DLD1 (cell line): ENCODE measurements around the gene SRRM5.
"Not testable (repeated sequence)": the region's sequence is repeated elsewhere in the genome, so short reads cannot be mapped to it uniquely, and the experiment has no call there.

Experiments
- in situ Hi-C: cut with HindIII; loops from 2 replicates; pipeline ENCODE4 v1.10.0; 2017; ENCODE audit warnings: low sequenced_read_pairs

SRRM5 gene

GRCh38 chr19:43611788-43612187 lies at the start of gene SRRM5:
Gene SRRM5 (plus strand): TSS chr19:43612088. CDS start chr19:43612122, 34 bp downstream.
- in situ Hi-C loops = no loop called here

DNA sequence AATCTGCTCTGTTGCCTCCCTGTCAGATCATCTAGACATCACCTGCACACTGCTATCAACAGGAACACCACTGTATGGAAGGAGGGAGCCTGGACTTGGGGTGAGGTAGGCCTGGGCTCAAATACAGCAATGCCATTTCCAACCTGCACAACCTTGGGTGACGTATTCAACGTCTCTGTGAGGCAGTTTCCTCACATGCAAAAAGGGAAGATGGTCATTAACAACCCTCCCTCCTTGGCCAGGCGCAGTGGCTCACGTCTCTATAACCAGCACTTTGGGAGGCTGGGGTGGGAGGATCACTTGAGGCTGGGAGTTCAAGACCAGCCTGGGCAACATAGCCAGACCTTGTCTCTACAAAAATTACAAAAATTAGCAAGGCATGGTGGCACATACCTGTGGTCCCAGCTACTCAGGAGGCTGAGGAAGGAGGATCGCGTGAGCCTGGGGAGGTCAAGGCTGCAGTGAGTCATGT lies 49.6 kb upstream of the SRRM5 start:
- in situ Hi-C loops = no loop called here

DNA sequence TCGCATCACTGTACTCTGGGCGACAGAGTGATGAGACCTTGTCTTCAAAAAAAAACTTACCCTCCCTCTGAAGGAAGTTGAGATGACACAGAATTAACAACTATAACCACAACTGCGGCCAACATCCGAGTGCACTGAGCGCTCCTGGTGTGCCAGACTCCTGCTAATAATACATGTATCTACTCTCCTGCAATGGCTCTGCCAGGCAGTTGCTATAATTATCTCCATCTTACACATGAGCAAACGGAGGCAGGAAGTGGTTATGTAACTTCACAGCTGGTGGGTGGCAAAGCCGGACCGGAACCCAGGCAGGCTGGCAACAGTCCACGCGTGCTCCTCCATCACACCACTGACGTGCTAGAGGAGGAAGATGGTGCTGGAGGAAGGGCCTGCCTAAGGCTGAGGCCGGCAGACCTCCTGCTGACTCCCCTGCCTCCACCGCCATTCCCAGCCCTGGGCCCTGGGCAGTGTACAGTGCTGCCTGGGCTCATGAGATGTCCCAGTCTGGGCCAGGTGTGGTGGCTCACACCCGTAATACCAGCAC lies 49.1 kb upstream of the SRRM5 start:
- in situ Hi-C loops = no loop called here

GRCh38 chr19:43563816-43564457 lies 48.0 kb upstream of the SRRM5 start:
- in situ Hi-C loops = no loop called here

- in situ Hi-C loops = no loop called here
Observed at GRCh38 chr19:43564800-43565199, 47.1 kb upstream of the SRRM5 start.

GRCh38 chr19:43569657-43570056 lies 42.2 kb upstream of the SRRM5 start:
- in situ Hi-C loops = no loop called here

- in situ Hi-C loops = no loop called here
Observed at GRCh38 chr19:43570174-43570791, 41.6 kb upstream of the SRRM5 start.

DNA sequence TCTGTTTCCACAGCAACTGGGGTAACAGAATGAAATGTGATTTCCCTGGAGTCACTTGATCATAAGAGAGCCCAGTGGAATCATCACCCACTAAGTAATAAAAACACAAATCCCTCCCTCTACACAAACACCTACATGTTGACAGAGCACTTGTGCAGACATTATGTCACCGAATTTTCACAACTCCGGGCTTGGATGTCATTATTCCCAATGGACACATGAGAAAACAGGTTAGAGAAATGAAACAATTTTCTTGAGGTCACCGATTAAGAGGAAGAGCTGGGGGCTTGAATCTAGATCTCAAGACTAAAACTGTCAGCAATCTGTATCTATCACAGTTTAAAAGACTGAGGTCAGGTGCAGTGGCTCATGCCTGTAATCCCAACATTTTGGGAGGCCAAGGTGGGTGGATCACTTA lies 39.7 kb upstream of the SRRM5 start:
- in situ Hi-C loops = no loop called here

DNA sequence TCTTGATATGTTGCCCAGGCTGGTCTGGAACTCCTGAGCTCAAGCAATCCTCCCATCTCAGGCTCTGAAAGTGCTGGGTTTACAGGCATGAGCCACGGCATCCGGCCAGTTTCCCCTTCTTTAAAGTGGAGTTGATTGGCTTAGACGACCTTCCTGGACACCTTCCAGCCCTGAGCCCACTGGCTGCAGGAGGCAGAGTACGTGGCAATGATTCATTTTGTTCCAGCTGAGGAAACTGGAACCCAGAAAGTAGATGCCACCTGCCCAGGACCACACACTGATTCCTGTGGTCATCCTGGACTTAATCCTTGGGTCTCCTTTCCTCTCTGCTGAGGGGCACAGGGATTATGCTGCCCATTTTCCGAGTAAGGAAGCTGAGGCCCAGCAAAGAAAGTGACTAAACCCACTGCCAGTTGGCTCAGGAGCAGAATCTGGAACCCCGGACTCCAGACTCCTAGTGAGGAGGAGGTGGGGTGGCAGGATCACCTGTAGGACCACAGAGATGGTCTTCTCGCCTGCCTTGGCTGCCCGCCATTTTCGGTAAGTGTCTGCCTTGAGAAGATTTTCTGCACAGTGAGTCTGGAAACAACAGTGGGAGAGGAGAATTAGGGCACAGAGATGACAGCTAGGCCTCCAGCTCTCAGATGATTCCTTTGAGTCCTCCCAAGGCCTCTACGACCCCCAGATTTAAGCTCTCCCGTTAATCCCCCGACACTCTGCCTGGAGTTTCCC lies 37.3 kb upstream of the SRRM5 start:
- in situ Hi-C loops = no loop called here

DNA sequence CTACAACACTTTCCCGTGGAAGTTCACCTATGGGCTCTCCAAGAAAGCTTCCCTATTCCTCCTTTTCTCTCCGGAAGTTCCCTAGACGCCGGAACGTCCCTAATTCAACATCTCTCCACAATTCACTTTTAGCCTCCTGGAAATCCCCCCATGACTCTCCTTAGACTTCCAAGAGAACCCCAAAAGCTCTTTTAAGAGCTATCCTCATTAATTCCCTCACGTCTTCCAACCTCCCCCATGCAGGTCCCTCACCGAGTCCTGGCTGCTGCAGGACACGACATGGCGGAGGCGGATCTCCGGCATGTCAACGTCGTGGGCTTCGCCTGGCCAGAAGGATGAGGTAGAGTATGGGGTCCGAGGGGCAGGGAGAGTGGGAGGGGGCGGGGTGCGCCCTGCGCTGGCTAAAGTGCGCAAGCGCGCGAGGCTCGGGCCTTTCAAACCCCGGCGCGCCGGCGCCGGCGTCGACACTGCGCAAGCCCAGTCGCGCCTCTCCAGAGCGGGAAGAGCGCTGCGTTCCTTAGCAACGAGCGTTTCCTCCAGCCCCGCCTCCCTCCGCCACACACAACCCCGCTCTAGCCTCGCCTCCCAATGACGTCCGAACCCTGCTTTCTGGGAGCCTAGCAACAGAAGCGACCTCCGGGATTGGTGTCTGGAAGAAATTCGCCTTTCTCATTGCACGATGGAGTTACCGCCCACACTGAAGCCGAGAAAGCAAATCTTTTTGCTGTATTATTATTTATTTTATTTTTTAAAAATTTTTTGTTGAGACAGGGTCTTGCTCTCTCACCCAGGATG lies 36.5 kb upstream of the SRRM5 start, which contains the start of the genes PINLYP and XRCC1:
TSS of gene PINLYP (plus strand) at position 646 of the 795 bp plus-strand sequence. CDS start 1,391 bp downstream, outside the sequence.
TSS of gene XRCC1 (minus strand) at position 372 of the 795 bp plus-strand sequence. CDS start at position 303, 69 bp downstream.
- in situ Hi-C loops = no loop called here

GRCh38 chr19:43575955-43576878 lies 35.7 kb upstream of the SRRM5 start:
- in situ Hi-C loops = no loop called here

DNA sequence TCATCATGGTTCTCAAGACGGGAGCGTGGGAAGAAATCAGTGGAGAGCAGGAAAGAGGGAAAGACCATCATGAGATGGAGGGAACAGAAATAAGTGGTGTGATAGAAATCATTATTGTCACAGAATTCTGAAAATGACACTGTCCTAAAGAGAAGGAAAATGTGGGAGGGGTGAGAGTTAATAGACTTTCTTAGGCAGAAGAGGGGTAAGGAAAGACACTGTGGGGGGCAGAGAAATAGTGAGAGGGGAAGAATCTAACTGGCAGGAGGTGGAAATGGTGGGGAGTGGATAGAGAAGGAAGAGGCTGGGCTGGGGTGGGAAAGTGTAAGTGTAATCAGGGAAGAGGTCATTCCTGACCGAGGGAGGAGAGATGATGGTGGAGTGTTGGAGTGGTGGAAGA lies 33.1 kb upstream of the SRRM5 start:
- in situ Hi-C loops = no loop called here

GRCh38 chr19:43581467-43581866 lies 30.4 kb upstream of the SRRM5 start:
- in situ Hi-C loops = no loop called here

DNA sequence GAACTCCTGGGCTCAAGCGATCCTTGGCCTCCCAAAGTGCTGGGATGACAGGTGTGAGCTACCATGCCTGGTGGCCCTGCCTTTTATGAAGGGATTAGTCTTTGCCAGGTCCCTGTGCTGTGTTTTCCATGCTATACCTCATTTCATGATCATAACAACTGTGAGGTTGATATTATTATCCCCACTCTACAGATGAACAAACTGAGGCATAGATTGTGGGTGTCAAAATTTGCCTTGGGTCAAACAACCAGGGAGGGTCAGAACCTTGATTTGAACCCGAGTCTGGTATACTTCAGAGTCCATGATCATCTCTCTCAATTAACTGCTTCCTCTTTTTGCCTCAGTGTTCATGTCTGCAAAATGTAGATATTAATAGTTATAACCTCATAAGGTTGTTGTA lies 29.4 kb upstream of the SRRM5 start:
- in situ Hi-C loops = no loop called here

DNA sequence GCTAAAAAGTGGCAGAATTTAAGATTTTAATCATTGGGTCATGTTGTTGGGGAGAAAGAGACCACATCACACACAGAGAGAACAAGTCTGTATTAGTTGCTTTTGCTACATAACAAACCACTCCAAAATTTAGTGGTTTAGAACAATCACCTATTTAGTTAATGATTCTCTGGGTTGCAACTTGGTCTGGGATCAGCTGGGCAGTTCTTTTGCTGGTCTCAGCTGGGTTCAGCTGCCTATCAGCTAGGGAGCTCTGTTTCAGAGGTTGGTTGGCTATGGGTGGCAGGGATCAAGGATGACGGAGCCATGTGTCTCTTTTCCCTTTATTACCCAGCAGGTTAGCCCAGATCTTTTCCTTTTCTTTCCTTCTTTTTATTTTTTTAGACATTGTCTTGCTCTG lies 27.4 kb upstream of the SRRM5 start:
- in situ Hi-C loops = no loop called here

DNA sequence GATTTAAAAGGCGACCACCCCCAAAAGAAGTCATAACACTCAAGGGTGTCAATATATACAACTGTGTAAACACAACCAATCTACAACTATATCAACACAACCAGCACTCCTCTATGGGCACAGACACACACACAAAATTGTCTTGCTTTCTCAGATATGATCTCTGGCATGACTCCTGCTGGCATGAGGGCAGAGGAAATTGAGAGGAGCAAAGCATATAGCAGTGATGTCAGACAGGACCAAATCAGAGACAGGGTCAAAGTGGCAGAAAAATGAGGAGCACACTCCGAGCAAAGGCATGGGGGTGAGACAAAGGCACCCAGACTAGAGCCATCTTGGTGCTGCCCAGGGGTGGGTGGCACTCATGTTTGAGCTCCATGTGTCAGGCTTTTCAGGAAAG lies 25.5 kb upstream of the SRRM5 start:
- in situ Hi-C loops = no loop called here

DNA sequence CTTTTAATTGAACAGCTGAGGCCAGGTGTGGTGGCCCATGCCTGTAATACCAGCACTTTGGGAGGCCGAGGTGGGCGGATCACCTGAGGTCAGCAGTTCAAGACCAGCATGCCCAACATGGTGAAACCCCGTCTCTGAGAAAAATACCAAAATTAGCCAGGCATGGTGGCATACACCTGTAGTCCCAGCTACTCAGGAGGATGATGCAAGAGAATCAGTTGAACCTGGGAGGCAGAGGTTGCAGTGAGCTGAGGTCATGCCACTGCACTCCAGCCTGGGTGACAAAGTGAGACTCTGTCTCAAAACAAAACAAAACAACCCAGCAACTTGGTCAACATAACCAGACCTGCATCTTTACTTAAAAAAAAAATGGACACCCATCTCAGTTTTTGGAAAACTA lies 24.9 kb upstream of the SRRM5 start:
- in situ Hi-C loops = not testable (repeated sequence)

DNA sequence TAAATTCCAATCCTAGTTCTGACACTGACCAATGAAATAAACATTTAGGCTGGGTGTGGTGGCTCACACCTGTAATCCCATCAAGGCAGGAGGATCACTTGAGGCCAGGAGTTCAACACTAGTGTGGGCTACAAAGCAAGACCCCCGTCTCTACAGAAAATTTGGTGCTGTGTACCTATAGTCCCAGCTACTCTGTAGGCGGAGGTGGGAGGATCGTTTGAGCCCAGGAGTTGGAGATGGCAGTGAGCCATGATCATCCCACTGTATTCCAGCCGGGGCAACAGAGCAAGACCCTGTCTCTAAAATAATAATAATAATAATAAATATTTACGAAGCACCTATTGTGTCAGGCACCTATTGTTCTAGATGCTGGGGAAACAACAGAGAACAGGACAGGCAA lies 22.6 kb upstream of the SRRM5 start:
- in situ Hi-C loops = no loop called here

DNA sequence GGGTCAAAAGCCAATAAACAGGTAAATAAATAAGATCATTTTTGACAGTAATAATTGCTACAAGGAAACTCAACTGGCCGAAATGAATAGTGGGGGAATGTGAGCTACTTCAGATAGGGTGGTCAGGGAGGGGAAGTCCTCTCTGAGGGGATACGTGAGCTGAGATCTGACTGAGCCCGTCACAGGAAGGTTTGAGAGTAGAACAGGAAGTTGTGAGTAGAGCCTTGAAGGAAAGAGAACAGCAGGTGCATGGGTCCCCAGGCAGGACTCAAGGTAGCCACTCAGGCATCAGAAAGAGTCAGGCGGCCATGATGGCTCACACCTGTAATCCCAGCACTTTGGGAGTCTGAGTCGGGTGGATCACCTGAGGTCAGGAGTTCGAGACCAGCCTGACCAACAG lies 22.2 kb upstream of the SRRM5 start:
- in situ Hi-C loops = no loop called here
